ENCODE results near the gene CCDC85B.

DNA sequence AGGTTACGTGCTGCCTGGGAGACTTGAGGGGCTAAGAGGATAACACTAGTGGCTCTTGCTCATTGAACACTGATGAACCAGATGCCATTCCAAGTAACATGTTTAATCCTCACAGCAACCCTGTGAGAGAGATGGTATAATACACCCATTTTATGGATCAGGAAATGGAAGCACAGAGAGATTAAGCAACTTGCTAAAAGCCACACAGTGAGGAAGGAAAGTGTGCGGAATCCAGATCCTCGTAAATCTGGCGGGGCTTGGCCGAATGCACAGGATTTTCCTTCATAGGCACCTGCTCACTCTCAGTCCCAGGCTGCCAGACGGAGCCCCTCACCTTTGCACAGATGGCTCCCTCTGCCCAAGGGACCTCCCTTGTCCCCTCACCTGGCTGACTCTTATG lies 17.4 kb downstream of the CCDC85B start:
- no peak for TF ChIP-seq POLR2A (IDR thresholded peaks at IDR 0.05)
- TF ChIP-seq, protein P1, sequence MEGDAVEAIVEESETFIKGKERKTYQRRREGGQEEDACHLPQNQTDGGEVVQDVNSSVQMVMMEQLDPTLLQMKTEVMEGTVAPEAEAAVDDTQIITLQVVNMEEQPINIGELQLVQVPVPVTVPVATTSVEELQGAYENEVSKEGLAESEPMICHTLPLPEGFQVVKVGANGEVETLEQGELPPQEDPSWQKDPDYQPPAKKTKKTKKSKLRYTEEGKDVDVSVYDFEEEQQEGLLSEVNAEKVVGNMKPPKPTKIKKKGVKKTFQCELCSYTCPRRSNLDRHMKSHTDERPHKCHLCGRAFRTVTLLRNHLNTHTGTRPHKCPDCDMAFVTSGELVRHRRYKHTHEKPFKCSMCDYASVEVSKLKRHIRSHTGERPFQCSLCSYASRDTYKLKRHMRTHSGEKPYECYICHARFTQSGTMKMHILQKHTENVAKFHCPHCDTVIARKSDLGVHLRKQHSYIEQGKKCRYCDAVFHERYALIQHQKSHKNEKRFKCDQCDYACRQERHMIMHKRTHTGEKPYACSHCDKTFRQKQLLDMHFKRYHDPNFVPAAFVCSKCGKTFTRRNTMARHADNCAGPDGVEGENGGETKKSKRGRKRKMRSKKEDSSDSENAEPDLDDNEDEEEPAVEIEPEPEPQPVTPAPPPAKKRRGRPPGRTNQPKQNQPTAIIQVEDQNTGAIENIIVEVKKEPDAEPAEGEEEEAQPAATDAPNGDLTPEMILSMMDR (IDR thresholded peaks at IDR 0.05): no peak

All from esophagus squamous epithelium (tissue), 4 donors.